ENCODE measurements around the gene CDC42EP5.

DNA sequence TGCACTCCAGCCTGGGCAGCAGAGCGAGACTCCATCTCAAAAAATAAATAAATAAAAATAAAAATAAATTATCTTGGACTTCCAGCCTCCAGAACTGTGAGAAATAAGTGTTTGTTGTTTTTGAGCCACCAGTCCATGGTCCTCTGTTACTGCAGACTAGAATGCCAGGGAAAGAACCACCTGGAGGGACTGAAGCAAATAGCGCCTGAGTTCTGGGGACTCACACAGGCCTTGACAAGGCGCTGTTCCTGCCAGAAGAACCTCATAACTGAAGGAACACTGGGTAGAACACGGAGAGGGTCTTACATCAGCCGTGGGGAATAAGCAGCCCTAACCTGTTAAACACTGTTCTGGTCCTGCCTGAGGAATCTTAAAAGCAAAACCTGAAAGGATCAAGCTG lies 32.5 kb downstream of the CDC42EP5 start:
- TF ChIP-seq, protein P1, sequence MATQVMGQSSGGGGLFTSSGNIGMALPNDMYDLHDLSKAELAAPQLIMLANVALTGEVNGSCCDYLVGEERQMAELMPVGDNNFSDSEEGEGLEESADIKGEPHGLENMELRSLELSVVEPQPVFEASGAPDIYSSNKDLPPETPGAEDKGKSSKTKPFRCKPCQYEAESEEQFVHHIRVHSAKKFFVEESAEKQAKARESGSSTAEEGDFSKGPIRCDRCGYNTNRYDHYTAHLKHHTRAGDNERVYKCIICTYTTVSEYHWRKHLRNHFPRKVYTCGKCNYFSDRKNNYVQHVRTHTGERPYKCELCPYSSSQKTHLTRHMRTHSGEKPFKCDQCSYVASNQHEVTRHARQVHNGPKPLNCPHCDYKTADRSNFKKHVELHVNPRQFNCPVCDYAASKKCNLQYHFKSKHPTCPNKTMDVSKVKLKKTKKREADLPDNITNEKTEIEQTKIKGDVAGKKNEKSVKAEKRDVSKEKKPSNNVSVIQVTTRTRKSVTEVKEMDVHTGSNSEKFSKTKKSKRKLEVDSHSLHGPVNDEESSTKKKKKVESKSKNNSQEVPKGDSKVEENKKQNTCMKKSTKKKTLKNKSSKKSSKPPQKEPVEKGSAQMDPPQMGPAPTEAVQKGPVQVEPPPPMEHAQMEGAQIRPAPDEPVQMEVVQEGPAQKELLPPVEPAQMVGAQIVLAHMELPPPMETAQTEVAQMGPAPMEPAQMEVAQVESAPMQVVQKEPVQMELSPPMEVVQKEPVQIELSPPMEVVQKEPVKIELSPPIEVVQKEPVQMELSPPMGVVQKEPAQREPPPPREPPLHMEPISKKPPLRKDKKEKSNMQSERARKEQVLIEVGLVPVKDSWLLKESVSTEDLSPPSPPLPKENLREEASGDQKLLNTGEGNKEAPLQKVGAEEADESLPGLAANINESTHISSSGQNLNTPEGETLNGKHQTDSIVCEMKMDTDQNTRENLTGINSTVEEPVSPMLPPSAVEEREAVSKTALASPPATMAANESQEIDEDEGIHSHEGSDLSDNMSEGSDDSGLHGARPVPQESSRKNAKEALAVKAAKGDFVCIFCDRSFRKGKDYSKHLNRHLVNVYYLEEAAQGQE (IDR thresholded peaks at IDR 0.05; ENCODE audit: insufficient replicate concordance, low read depth): no peak
- TF ChIP-seq, protein P2, sequence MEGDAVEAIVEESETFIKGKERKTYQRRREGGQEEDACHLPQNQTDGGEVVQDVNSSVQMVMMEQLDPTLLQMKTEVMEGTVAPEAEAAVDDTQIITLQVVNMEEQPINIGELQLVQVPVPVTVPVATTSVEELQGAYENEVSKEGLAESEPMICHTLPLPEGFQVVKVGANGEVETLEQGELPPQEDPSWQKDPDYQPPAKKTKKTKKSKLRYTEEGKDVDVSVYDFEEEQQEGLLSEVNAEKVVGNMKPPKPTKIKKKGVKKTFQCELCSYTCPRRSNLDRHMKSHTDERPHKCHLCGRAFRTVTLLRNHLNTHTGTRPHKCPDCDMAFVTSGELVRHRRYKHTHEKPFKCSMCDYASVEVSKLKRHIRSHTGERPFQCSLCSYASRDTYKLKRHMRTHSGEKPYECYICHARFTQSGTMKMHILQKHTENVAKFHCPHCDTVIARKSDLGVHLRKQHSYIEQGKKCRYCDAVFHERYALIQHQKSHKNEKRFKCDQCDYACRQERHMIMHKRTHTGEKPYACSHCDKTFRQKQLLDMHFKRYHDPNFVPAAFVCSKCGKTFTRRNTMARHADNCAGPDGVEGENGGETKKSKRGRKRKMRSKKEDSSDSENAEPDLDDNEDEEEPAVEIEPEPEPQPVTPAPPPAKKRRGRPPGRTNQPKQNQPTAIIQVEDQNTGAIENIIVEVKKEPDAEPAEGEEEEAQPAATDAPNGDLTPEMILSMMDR (IDR thresholded peaks at IDR 0.05; ENCODE audit: insufficient read depth, low read length): no peak
- TF ChIP-seq POLR2AphosphoS5 (IDR thresholded peaks at IDR 0.05; ENCODE audit: low read depth) (no peak), GABPA (IDR thresholded peaks at IDR 0.05; ENCODE audit: low read depth) (no peak)

Measured in HL-60 (cell line).